H1 (cell line): ENCODE data around the gene TEDDM1. TPM values are rescaled to one million over a fixed set of nuclear protein-coding genes. Genes with fewer than 3 reads are reported as not detected.

Source experiments
- CHD7 ChIP-seq: fragments of 300-600 bp; sonication (generic); IDR thresholded peaks from 2 replicates; pipeline ENCODE4 v1.7.1; 2012; ENCODE audit warnings: low read length, moderate library complexity, mild to moderate bottlenecking, inconsistent platforms; ENCODE audit not compliant: insufficient replicate concordance
- FOSL1 ChIP-seq: IDR thresholded peaks from 2 replicates; pipeline ENCODE4 v1.6.1; 2011; ENCODE audit warnings: mild to moderate bottlenecking, low read depth, low read length, moderate library complexity; ENCODE audit not compliant: insufficient read depth
- JUND ChIP-seq: IDR thresholded peaks from 2 replicates; pipeline ENCODE4 v1.6.1; 2011; ENCODE audit warnings: mild to moderate bottlenecking, improper control_type of control experiment, low read length
- POU5F1 ChIP-seq: IDR thresholded peaks from 2 replicates; pipeline ENCODE4 v1.6.1; 2011; ENCODE audit warnings: low read depth, mild to moderate bottlenecking, low read length, moderate library complexity
- RXRA ChIP-seq: IDR thresholded peaks from 2 replicates; pipeline ENCODE4 v1.6.1; 2011; ENCODE audit warnings: low read depth, mild to moderate bottlenecking, low read length, moderate library complexity; ENCODE audit not compliant: insufficient read depth
- SIRT6 ChIP-seq: IDR thresholded peaks from one replicate; pipeline ENCODE4 v1.7.1; 2012; ENCODE audit warnings: low read length, inconsistent platforms
- TCF12 ChIP-seq: IDR thresholded peaks from 2 replicates; pipeline ENCODE4 v1.6.1; 2011; ENCODE audit warnings: low read depth, mild to moderate bottlenecking, low read length
- polyA plus RNA-seq, 7 experiments: library from polyadenylated mRNA; depleted of rRNA in 3 of 7; stranded (reverse) in 5 of 7; unstranded in 2 of 7; fragments of >200 nt in 5 of 7; fragments of 200-250 nt in 2 of 7; gene quantifications; 1 replicate in 5 of 7; 2 replicates in 1 of 7; 4 replicates in 1 of 7; pipeline versions ENCODE4 v1.2.1 to v1.2.3, GENCODE V29; 2011 to 2013; ENCODE audit warnings: missing spikeins in 2 of 7, mixed read lengths in 2 of 7
- total RNA-seq: library from RNA; stranded (reverse); fragmentation: NEBNext Ultra II Directional; extraction: Animal tissue kit (Norgen Biotek cat#: 25700); gene quantifications from 2 replicates; pipeline ENCODE4 v1.2.1, GENCODE V29; 2021

The TEDDM1 gene
- total and polyA plus RNA-seq, 2 of the 8 experiments (the other 6 are each of a cell fraction or from before 2014, with no cell fraction given), result not detected

- TF ChIP-seq CHD7 (no peak), RXRA (no peak), FOSL1 (no peak), SIRT6 (no peak), JUND (no peak), POU5F1 (no peak), TCF12 (no peak)
- TF ChIP-seq, all 59 proteins: peak for 0
These were observed 29.9 kb downstream of the TEDDM1 start (continued) for GRCh38 chr1:182370532-182370931.
